CD4-positive, CD25-positive, alpha-beta regulatory T cell (primary cell): ENCODE measurements around the gene SHKBP1. TPM values are rescaled to one million over a fixed set of nuclear protein-coding genes. Genes with fewer than 3 reads are reported as not detected.
A peak's percentile ranks its signal among the peaks of the same experiment; 100 is the strongest.

Experiments used
- ATAC-seq, 2 donors: fragments of 150-1000 bp; cut with Tn5 transposase; one replicate each; pipeline ENCODE4 v1.10.0; 2021; ENCODE audit warnings: low read depth in 2 of 2, moderate number of reproducible peaks in 2 of 2, moderate library complexity in 1 of 2
- DNase-seq, 3 donors: peaks; one replicate each; pipeline versions ENCODE4 v3.0.0 to v3.0.0-alpha.2; 2012 to 2022; ENCODE audit warnings: mixed read lengths in 1 of 3
- H3K27ac ChIP-seq: one replicate; pipeline ENCODE4 v1.7.0; 2013; ENCODE audit warnings: mild to moderate bottlenecking, low read length; ENCODE audit not compliant: insufficient read depth, poor library complexity, severe bottlenecking
- H3K27me3 ChIP-seq: one replicate; pipeline ENCODE4 v1.7.0; 2013; ENCODE audit warnings: low read length; ENCODE audit not compliant: control insufficient read depth, insufficient read depth
- H3K36me3 ChIP-seq: one replicate; pipeline ENCODE4 v1.7.0; 2013; ENCODE audit warnings: mild to moderate bottlenecking, low read length, moderate library complexity; ENCODE audit not compliant: control insufficient read depth, insufficient read depth
- H3K4me1 ChIP-seq: 2 replicates; pipeline ENCODE4 v1.7.0; 2013; ENCODE audit warnings: mild to moderate bottlenecking, low read length; ENCODE audit not compliant: insufficient read depth, control insufficient read depth, poor library complexity, severe bottlenecking
- H3K4me3 ChIP-seq: one replicate; pipeline ENCODE4 v1.7.0; 2013; ENCODE audit warnings: low read depth, mild to moderate bottlenecking, low read length, moderate library complexity
- H3K9me3 ChIP-seq, 2 experiments: 1 replicate in 1 of 2; 2 replicates in 1 of 2; pipeline ENCODE4 v1.7.0; 2013; ENCODE audit warnings: low read length in 2 of 2, mild to moderate bottlenecking in 1 of 2, moderate library complexity in 1 of 2; ENCODE audit not compliant: control insufficient read depth in 2 of 2
- H3K27ac Mint-ChIP-seq, 3 donors: one replicate each; pipeline ENCODE4 v1.8.0; 2020 to 2022; ENCODE audit warnings: mild to moderate bottlenecking in 3 of 3, mixed read lengths in 3 of 3, moderate library complexity in 2 of 3
- H3K27me3 Mint-ChIP-seq: one replicate; pipeline ENCODE4 v1.8.0; 2022; ENCODE audit warnings: mild to moderate bottlenecking, mixed read lengths
- H3K36me3 Mint-ChIP-seq: one replicate; pipeline ENCODE4 v1.8.0; 2020; ENCODE audit warnings: mixed read lengths
- H3K4me1 Mint-ChIP-seq, 4 donors: one replicate each; pipeline ENCODE4 v1.8.0; 2020 to 2022; ENCODE audit warnings: mixed read lengths in 4 of 4, mild to moderate bottlenecking in 1 of 4
- H3K4me3 Mint-ChIP-seq, 4 donors: one replicate each; pipeline ENCODE4 v1.8.0; 2020 to 2022; ENCODE audit warnings: mild to moderate bottlenecking in 4 of 4, mixed read lengths in 4 of 4, moderate library complexity in 3 of 4
- H3K9me3 Mint-ChIP-seq, 7 donors: one replicate each; pipeline ENCODE4 v1.8.0; 2020 to 2022; ENCODE audit warnings: mixed read lengths in 7 of 7, mild to moderate bottlenecking in 3 of 7, moderate library complexity in 2 of 7
- polyA plus RNA-seq, 4 donors: library from polyadenylated mRNA; unstranded; fragments of 300-500 nt; fragmentation: Illumina TruSeq; gene quantifications; one replicate each; pipeline ENCODE4 v1.2.3, GENCODE V29; 2021
- total RNA-seq: library from RNA; stranded (reverse); gene quantifications from one replicate; pipeline ENCODE4 v1.2.3, GENCODE V29; 2022

The SHKBP1 gene
- total and polyA plus RNA-seq, 5 donors from 2014 or later, result 120 to 195 (median 165) TPM

GRCh38 chr19:40570313-40571004, 6.2 kb upstream of the SHKBP1 start:
- Histone ChIP-seq H3K4me1 (peaks cover 15% of the 10 kb centered on the region), H3K36me3 (no peaks in the 10 kb centered on the region), H3K27ac (peak overlapping the region; percentile 51), H3K4me3 (peak overlapping the region; percentile 41), H3K27me3 (peaks cover 12% of the 10 kb centered on the region), H3K9me3 (no peaks in the 10 kb centered on the region)
- peak; percentile 96 to 98 (median 96) for DNase-seq
- peak overlapping the region; percentile 77 to 91 (median 80) for H3K4me3 Mint-ChIP-seq
- H3K27ac Mint-ChIP-seq, result peak overlapping the region; percentile 86 to 93 (median 88)
- H3K4me1 Mint-ChIP-seq, result peaks cover 0 to 33% (median 11%) of the 10 kb centered on the region in 4 donors
- no peaks in the 10 kb centered on the region for H3K36me3 Mint-ChIP-seq
- H3K9me3 Mint-ChIP-seq, result peaks cover 0 to 2% (median 0%) of the 10 kb centered on the region in 7 donors
- H3K27me3 Mint-ChIP-seq, result peaks cover 30% of the 10 kb centered on the region
- ATAC-seq, result peak; percentile 85

GRCh38 chr19:40571005-40571318, 5.7 kb upstream of the SHKBP1 start:
- DNase-seq (no peak), ATAC-seq (no peak)
- Mint-ChIP-seq H3K4me3 (peak overlapping the region; percentile 65 to 82 (median 77)), H3K9me3 (peaks cover 0 to 2% (median 0%) of the 10 kb centered on the region in 7 donors), H3K27ac (peak overlapping the region; percentile 86 to 93 (median 88)), H3K36me3 (no peaks in the 10 kb centered on the region), H3K27me3 (peaks cover 24% of the 10 kb centered on the region), H3K4me1 (peaks cover 0 to 36% (median 11%) of the 10 kb centered on the region in 4 donors)
- Histone ChIP-seq H3K4me1 (peaks cover 20% of the 10 kb centered on the region), H3K4me3 (peak overlapping the region; percentile 41), H3K36me3 (no peaks in the 10 kb centered on the region), H3K27me3 (peaks cover 12% of the 10 kb centered on the region), H3K9me3 (no peaks in the 10 kb centered on the region), H3K27ac (no peak overlapping the region)

GRCh38 chr19:40571831-40572495, 4.7 kb upstream of the SHKBP1 start:
- Mint-ChIP-seq H3K4me1 (peaks cover 0 to 39% (median 14%) of the 10 kb centered on the region in 4 donors), H3K27me3 (peaks cover 14% of the 10 kb centered on the region), H3K36me3 (no peaks in the 10 kb centered on the region), H3K9me3 (peaks cover 0 to 2% (median 0%) of the 10 kb centered on the region in 7 donors), H3K27ac (peak overlapping the region in 1 of 3 donors; percentile 20), H3K4me3 (peak overlapping the region in 2 of 4 donors; percentile 57 to 63)
- Histone ChIP-seq H3K4me1 (peaks cover 25% of the 10 kb centered on the region), H3K36me3 (no peaks in the 10 kb centered on the region), H3K4me3 (no peak overlapping the region), H3K27ac (no peak overlapping the region), H3K27me3 (peaks cover 8% of the 10 kb centered on the region), H3K9me3 (no peaks in the 10 kb centered on the region)
- ATAC-seq (no peak), DNase-seq (no peak)

GRCh38 chr19:40575326-40575725, 1.3 kb upstream of the SHKBP1 start:
- Histone ChIP-seq H3K4me1 (peaks cover 28% of the 10 kb centered on the region), H3K27me3 (no peaks in the 10 kb centered on the region), H3K4me3 (no peak overlapping the region), H3K9me3 (no peaks in the 10 kb centered on the region), H3K36me3 (peaks cover 14% of the 10 kb centered on the region), H3K27ac (no peak overlapping the region)
- peak overlapping the region; percentile 76 to 94 (median 85) for H3K4me3 Mint-ChIP-seq
- ATAC-seq (no peak), DNase-seq (no peak)
- no peaks in the 10 kb centered on the region for H3K27me3 Mint-ChIP-seq
- H3K36me3 Mint-ChIP-seq, result peaks cover 8% of the 10 kb centered on the region
- H3K9me3 Mint-ChIP-seq, result peaks cover 0 to 2% (median 0%) of the 10 kb centered on the region in 7 donors
- H3K4me1 Mint-ChIP-seq, result peaks cover 8 to 42% (median 22%) of the 10 kb centered on the region in 4 donors
- H3K27ac Mint-ChIP-seq, result peak overlapping the region; percentile 79 to 85 (median 83)

- Histone ChIP-seq H3K27ac (peak overlapping the region; percentile 71), H3K4me3 (peak overlapping the region; percentile 81), H3K36me3 (peaks cover 22% of the 10 kb centered on the region), H3K27me3 (no peaks in the 10 kb centered on the region), H3K9me3 (no peaks in the 10 kb centered on the region), H3K4me1 (peaks cover 28% of the 10 kb centered on the region)
- Mint-ChIP-seq H3K36me3 (peaks cover 14% of the 10 kb centered on the region), H3K9me3 (no peaks in the 10 kb centered on the region), H3K27ac (peak overlapping the region; percentile 85 to 91 (median 89)), H3K4me1 (peaks cover 8 to 39% (median 18%) of the 10 kb centered on the region in 4 donors), H3K27me3 (no peaks in the 10 kb centered on the region), H3K4me3 (peak overlapping the region; percentile 91 to 97 (median 92))
- DNase-seq (peak in 2 of 3 donors; percentile 26 to 60), ATAC-seq (peak; percentile 12 to 17)
Observed at GRCh38 chr19:40576151-40576584, 505 bp upstream of the SHKBP1 start.

DNA sequence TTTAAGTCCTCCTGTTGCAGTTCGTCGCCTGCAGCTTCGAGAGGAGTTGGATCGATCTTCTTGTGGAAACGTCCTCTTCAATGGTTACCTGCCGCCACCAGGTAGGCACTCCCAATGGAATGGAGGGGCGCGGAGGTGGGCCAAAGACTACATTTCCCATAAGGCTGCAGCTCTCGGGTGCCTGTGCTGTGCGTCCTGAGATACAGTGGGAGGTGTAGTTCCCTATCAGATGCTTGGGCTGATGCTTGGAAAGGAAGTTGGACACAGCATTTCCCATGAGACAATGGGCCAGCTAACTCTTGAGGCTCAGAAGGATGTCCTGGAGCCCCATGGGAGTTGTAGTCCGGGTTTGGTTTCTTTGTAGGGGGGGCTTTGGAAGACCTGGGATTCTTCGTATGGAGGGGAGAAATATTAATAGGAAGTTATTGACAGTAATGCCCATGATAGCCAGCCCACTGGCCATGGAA, 1.8 kb downstream of the SHKBP1 start:
- Mint-ChIP-seq H3K4me1 (peaks cover 8 to 48% (median 18%) of the 10 kb centered on the region in 4 donors), H3K27ac (peak overlapping the region in 2 of 3 donors; percentile 84 to 91), H3K4me3 (peak overlapping the region; percentile 91 to 97 (median 92)), H3K27me3 (no peaks in the 10 kb centered on the region), H3K36me3 (peaks cover 25% of the 10 kb centered on the region), H3K9me3 (no peaks in the 10 kb centered on the region)
- Histone ChIP-seq H3K4me1 (peaks cover 28% of the 10 kb centered on the region), H3K9me3 (no peaks in the 10 kb centered on the region), H3K27me3 (no peaks in the 10 kb centered on the region), H3K36me3 (peaks cover 44% of the 10 kb centered on the region), H3K4me3 (no peak overlapping the region), H3K27ac (no peak overlapping the region)
- ATAC-seq (no peak), DNase-seq (no peak)

GRCh38 chr19:40580619-40581018, 3.9 kb downstream of the SHKBP1 start:
- H3K27ac Mint-ChIP-seq, result no peak overlapping the region
- ATAC-seq, result no peak
- H3K4me1 Mint-ChIP-seq, result peaks cover 8 to 39% (median 15%) of the 10 kb centered on the region in 4 donors
- no peaks in the 10 kb centered on the region for H3K27me3 Mint-ChIP-seq
- Histone ChIP-seq H3K4me1 (peaks cover 26% of the 10 kb centered on the region), H3K4me3 (no peak overlapping the region), H3K9me3 (no peaks in the 10 kb centered on the region), H3K27me3 (no peaks in the 10 kb centered on the region), H3K36me3 (peaks cover 61% of the 10 kb centered on the region), H3K27ac (no peak overlapping the region)
- peaks cover 40% of the 10 kb centered on the region for H3K36me3 Mint-ChIP-seq
- no peaks in the 10 kb centered on the region for H3K9me3 Mint-ChIP-seq
- peak overlapping the region in 1 of 4 donors; percentile 21 for H3K4me3 Mint-ChIP-seq
- DNase-seq, result no peak
